Peyer's patch (tissue), 4 donors: ENCODE measurements around the gene NOX4.

Source experiments
- POLR2A ChIP-seq, 2 donors: fragments of 450-650 bp; IDR thresholded peaks; one replicate each; pipeline ENCODE4 v1.5.1; 2017; ENCODE audit warnings: antibody characterized with exemption in 2 of 2, mild to moderate bottlenecking in 2 of 2, moderate library complexity in 2 of 2
- TF ChIP-seq, protein P1 (sequence below), 6 experiments: fragments of 450-650 bp in 4 of 6; fragments of 200-600 bp in 2 of 6; sonication (generic) in 1 of 6; IDR thresholded peaks; one replicate each; pipeline ENCODE4 v1.5.1; 2017 to 2019; ENCODE audit warnings: antibody characterized with exemption in 6 of 6, mild to moderate bottlenecking in 3 of 6, moderate library complexity in 1 of 6

DNA sequence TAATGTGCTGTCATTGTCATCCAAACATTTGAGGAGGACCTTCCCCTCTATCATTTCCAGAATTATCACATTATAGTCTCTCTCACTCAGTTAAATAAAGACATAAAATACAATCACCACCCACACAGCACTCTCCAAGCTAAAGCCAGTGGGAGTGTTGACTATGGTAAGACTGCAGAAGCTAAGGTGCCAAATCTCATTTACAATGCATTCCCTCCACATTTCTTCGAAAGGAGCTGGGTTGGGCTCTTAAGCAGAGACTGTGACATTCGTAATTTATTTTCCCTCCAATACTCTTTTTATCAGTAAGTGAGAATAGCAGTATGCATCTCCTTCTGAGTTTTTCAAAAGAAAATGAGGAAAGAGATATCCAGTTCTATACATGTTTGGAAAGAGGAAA lies 74.2 kb downstream of the NOX4 start:
- TF ChIP-seq, protein P1, sequence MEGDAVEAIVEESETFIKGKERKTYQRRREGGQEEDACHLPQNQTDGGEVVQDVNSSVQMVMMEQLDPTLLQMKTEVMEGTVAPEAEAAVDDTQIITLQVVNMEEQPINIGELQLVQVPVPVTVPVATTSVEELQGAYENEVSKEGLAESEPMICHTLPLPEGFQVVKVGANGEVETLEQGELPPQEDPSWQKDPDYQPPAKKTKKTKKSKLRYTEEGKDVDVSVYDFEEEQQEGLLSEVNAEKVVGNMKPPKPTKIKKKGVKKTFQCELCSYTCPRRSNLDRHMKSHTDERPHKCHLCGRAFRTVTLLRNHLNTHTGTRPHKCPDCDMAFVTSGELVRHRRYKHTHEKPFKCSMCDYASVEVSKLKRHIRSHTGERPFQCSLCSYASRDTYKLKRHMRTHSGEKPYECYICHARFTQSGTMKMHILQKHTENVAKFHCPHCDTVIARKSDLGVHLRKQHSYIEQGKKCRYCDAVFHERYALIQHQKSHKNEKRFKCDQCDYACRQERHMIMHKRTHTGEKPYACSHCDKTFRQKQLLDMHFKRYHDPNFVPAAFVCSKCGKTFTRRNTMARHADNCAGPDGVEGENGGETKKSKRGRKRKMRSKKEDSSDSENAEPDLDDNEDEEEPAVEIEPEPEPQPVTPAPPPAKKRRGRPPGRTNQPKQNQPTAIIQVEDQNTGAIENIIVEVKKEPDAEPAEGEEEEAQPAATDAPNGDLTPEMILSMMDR (IDR thresholded peaks at IDR 0.05): no peak
- no peak for TF ChIP-seq POLR2A (IDR thresholded peaks at IDR 0.05)
